ENCODE measurements around the gene LRRC25.
A peak's percentile ranks its signal among the peaks of the same experiment; 100 is the strongest.

DNA sequence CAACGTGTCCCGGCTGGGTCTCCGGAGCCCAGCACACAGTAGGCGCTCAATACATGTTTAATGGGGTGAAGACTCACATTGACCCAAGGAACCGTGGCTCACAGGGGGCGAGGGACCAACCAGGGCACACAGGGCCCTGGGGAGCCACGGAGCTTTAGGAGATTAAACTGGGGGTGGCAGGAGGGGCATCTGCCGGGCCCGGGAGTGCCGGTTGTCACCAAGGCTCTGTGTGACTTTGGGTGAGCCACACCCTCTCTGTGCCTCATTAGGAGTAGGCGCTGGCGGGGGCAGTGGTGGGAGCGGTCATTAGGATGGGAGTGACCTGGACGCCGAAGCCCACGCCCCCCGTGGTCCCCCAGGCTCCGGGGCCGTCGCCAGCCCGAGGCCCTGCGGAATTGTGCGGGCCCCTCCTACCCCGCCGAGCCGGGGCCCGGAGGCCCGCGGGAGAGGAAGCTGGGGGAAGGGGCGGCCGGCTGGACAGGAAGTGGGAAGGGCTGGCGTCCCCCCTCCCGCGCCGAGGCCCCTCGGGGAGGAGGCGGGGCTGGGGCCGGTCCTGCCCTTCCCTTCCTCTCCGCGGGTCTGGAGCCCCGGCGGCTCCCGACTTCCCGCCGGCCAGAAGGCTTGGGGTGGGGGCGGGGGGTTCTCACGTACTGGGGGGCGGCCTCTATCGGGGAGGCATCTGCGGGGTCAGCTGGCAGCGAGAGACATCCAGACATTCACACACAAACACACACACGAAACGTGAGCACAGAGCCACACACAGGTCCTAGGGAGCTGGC is 20.0 kb upstream of the LRRC25 start:
- TF ChIP-seq FOSL2 (IDR thresholded peaks at IDR 0.05) = no peak
- TF ChIP-seq FOSL2 (CRISPR knock-in tag; IDR thresholded peaks at IDR 0.05) = no peak
- TF ChIP-seq, protein P1, sequence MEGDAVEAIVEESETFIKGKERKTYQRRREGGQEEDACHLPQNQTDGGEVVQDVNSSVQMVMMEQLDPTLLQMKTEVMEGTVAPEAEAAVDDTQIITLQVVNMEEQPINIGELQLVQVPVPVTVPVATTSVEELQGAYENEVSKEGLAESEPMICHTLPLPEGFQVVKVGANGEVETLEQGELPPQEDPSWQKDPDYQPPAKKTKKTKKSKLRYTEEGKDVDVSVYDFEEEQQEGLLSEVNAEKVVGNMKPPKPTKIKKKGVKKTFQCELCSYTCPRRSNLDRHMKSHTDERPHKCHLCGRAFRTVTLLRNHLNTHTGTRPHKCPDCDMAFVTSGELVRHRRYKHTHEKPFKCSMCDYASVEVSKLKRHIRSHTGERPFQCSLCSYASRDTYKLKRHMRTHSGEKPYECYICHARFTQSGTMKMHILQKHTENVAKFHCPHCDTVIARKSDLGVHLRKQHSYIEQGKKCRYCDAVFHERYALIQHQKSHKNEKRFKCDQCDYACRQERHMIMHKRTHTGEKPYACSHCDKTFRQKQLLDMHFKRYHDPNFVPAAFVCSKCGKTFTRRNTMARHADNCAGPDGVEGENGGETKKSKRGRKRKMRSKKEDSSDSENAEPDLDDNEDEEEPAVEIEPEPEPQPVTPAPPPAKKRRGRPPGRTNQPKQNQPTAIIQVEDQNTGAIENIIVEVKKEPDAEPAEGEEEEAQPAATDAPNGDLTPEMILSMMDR (IDR thresholded peaks at IDR 0.05) = no peak
- TF ChIP-seq JUN (IDR thresholded peaks at IDR 0.05) = peak; percentile 33 to 45; a peak in 2 of 5 replicates
- TF ChIP-seq SMC3 (IDR thresholded peaks at IDR 0.05) = no peak
- TF ChIP-seq HDAC2 (IDR thresholded peaks at IDR 0.05) = peak; percentile 54; the same call in 1 of the 2 replicates
- TF ChIP-seq POLR2A (IDR thresholded peaks at IDR 0.05; ENCODE audit: low read length) = 0 out of 2 replicates have a peak, but pooled peaks have one; percentile 22
- no peak for TF ChIP-seq ZNF302 (CRISPR knock-in tag; IDR thresholded peaks at IDR 0.05)
- TF ChIP-seq, protein P2, sequence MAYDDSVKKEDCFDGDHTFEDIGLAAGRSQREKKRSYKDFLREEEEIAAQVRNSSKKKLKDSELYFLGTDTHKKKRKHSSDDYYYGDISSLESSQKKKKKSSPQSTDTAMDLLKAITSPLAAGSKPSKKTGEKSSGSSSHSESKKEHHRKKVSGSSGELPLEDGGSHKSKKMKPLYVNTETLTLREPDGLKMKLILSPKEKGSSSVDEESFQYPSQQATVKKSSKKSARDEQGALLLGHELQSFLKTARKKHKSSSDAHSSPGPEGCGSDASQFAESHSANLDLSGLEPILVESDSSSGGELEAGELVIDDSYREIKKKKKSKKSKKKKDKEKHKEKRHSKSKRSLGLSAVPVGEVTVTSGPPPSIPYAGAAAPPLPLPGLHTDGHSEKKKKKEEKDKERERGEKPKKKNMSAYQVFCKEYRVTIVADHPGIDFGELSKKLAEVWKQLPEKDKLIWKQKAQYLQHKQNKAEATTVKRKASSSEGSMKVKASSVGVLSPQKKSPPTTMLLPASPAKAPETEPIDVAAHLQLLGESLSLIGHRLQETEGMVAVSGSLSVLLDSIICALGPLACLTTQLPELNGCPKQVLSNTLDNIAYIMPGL (CRISPR knock-in tag; IDR thresholded peaks at IDR 0.05; ENCODE audit: borderline replicate concordance) = no peak
- TF ChIP-seq KDM1A (IDR thresholded peaks at IDR 0.05; ENCODE audit: low read depth) = peak; percentile 68; the same call in 1 of the 2 replicates
- no peak for TF ChIP-seq ZSCAN20 (CRISPR knock-in tag; IDR thresholded peaks at IDR 0.05)
- TF ChIP-seq TP53 (CRISPR knock-in tag; IDR thresholded peaks at IDR 0.05) = no peak
- TF ChIP-seq ZFP36 (IDR thresholded peaks at IDR 0.05; ENCODE audit: borderline replicate concordance, partially characterized antibody) = peak; percentile 75
- TF ChIP-seq CHD2 (IDR thresholded peaks at IDR 0.05; ENCODE audit: low read length, partially characterized antibody) = no peak

Measured in A549 (cell line).